ENCODE data around the gene MB. TPM values are rescaled to one million over a fixed set of nuclear protein-coding genes. Genes with fewer than 3 reads are reported as not detected.

The MB gene
- total and polyA plus RNA-seq, 2 donors (not counting 1 experiment from before 2014, with no cell fraction given), result not detected

DNA sequence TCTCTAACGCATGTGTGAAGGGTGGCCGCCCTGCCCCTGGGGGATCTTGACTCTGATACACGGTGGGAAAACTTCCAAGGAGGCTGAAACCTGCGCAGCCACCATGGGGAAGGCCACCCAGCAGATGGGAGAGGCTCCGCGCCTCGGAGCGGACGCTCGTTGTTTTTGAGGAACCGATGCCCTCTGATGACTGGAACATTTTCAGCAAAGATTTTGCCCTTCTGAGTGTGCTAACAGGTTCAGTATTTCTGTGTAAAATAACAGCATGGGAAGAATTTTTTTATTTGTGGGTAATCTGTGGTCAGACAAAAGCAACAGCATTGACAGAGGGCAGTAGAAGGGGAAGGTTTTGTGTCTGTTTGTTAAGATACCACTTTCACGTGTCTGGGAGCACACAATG lies 16.7 kb downstream of the MB start:
- no peak for ATAC-seq (ENCODE audit: low read depth)
- intact Hi-C loops (cut with micrococcal nuclease), result no loop called here
- Histone ChIP-seq H3K4me1 (ENCODE audit: control insufficient read depth in 2 of 2, insufficient read depth in 2 of 2, low read length in 2 of 2) (no peaks in the 10 kb centered on the region), H3K9ac (ENCODE audit: low read length) (no peak overlapping the region), H3K79me2 (ENCODE audit: control insufficient read depth, insufficient read depth, low read length) (no peaks in the 10 kb centered on the region), H3K27me3 (replicated peaks in 1 of 4; ENCODE audit: control extremely low read depth in 1 of 4, control insufficient read depth in 3 of 4, insufficient read depth in 4 of 4, low read length in 3 of 4) (no peaks in the 10 kb centered on the region), H2AFZ (ENCODE audit: insufficient read depth, low read depth, low read length, poor library complexity, severe bottlenecking) (no peak overlapping the region), H3K36me3 (replicated peaks in 1 of 2; ENCODE audit: control extremely low read depth in 1 of 2, control insufficient read depth in 1 of 2, extremely low read depth in 1 of 2, insufficient read depth in 2 of 2, low read length in 1 of 2) (no peaks in the 10 kb centered on the region), H3K4me3 (ENCODE audit: control extremely low read depth in 1 of 5, extremely low read depth in 1 of 5, insufficient read depth in 1 of 5, low read depth in 2 of 5, low read length in 4 of 5) (no peak overlapping the region), H3K9me3 (ENCODE audit: control extremely low read depth in 1 of 3, control insufficient read depth in 2 of 3, insufficient read depth in 1 of 3, low read length in 2 of 3) (peaks cover 0 to 3% (median 0%) of the 10 kb centered on the region in 3 donors), H4K20me1 (ENCODE audit: control insufficient read depth, insufficient read depth, low read length, poor library complexity, severe bottlenecking) (no peaks in the 10 kb centered on the region), H3K27ac (ENCODE audit: low read length in 2 of 2) (no peak overlapping the region), H3K4me2 (replicated peaks; ENCODE audit: low read depth, low read length, poor library complexity, severe bottlenecking) (no peak overlapping the region)
- Mint-ChIP-seq H3K4me1 (no peaks in the 10 kb centered on the region), H3K27me3 (peaks cover 19% of the 10 kb centered on the region), H3K27ac (no peak overlapping the region), H3K4me3 (no peak overlapping the region), H3K9me3 (ENCODE audit: insufficient read depth) (no peaks in the 10 kb centered on the region)
- no peak for TF ChIP-seq EZH2 (IDR thresholded peaks at IDR 0.05; ENCODE audit: borderline replicate concordance, insufficient read depth, low read depth, low read length, poor library complexity, severe bottlenecking)
- TF ChIP-seq, protein P1, sequence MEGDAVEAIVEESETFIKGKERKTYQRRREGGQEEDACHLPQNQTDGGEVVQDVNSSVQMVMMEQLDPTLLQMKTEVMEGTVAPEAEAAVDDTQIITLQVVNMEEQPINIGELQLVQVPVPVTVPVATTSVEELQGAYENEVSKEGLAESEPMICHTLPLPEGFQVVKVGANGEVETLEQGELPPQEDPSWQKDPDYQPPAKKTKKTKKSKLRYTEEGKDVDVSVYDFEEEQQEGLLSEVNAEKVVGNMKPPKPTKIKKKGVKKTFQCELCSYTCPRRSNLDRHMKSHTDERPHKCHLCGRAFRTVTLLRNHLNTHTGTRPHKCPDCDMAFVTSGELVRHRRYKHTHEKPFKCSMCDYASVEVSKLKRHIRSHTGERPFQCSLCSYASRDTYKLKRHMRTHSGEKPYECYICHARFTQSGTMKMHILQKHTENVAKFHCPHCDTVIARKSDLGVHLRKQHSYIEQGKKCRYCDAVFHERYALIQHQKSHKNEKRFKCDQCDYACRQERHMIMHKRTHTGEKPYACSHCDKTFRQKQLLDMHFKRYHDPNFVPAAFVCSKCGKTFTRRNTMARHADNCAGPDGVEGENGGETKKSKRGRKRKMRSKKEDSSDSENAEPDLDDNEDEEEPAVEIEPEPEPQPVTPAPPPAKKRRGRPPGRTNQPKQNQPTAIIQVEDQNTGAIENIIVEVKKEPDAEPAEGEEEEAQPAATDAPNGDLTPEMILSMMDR (IDR thresholded peaks at IDR 0.05), result no peak
- CTCF ChIA-PET, result no interaction called here
- WGBS (ENCODE audit: insufficient coverage), result 60% methylated on average over 11 of the region's 12 CpGs
- DNase-seq, result no peak
- POLR2A ChIA-PET, result no interaction called here

DNA sequence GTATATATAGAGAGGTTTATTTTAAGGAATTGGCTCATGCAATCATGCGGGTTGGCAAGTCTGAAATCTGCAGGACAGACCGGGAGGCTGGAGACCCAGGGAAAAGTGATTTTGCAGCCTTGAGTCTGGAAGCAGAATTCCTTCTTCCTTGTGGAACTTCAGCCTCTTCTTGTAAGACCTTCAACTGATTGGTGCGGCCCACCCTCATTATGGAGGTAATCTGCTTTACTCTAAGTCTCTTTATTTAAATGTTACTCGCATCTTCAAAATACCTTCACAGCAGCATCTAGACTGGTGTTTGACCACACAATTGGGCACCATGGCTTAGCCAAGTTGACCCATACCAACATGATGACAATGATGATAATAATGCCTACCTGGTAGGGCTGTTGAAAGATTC lies 17.8 kb downstream of the MB start:
- Histone ChIP-seq H2AFZ (ENCODE audit: insufficient read depth, low read depth, low read length, poor library complexity, severe bottlenecking) (no peak overlapping the region), H3K27ac (ENCODE audit: low read length in 2 of 2) (no peak overlapping the region), H3K9ac (ENCODE audit: low read length) (no peak overlapping the region), H3K4me1 (ENCODE audit: control insufficient read depth in 2 of 2, insufficient read depth in 2 of 2, low read length in 2 of 2) (no peaks in the 10 kb centered on the region), H4K20me1 (ENCODE audit: control insufficient read depth, insufficient read depth, low read length, poor library complexity, severe bottlenecking) (no peaks in the 10 kb centered on the region), H3K4me2 (replicated peaks; ENCODE audit: low read depth, low read length, poor library complexity, severe bottlenecking) (no peak overlapping the region), H3K9me3 (ENCODE audit: control extremely low read depth in 1 of 3, control insufficient read depth in 2 of 3, insufficient read depth in 1 of 3, low read length in 2 of 3) (peaks cover 0 to 3% (median 0%) of the 10 kb centered on the region in 3 donors), H3K79me2 (ENCODE audit: control insufficient read depth, insufficient read depth, low read length) (no peaks in the 10 kb centered on the region), H3K4me3 (ENCODE audit: control extremely low read depth in 1 of 5, extremely low read depth in 1 of 5, insufficient read depth in 1 of 5, low read depth in 2 of 5, low read length in 4 of 5) (no peak overlapping the region), H3K36me3 (replicated peaks in 1 of 2; ENCODE audit: control extremely low read depth in 1 of 2, control insufficient read depth in 1 of 2, extremely low read depth in 1 of 2, insufficient read depth in 2 of 2, low read length in 1 of 2) (no peaks in the 10 kb centered on the region), H3K27me3 (replicated peaks in 1 of 4; ENCODE audit: control extremely low read depth in 1 of 4, control insufficient read depth in 3 of 4, insufficient read depth in 4 of 4, low read length in 3 of 4) (no peaks in the 10 kb centered on the region)
- no peak for ATAC-seq (ENCODE audit: low read depth)
- ChIA-PET CTCF (no interaction called here), POLR2A (no interaction called here)
- Mint-ChIP-seq H3K4me1 (no peaks in the 10 kb centered on the region), H3K27me3 (peaks cover 17% of the 10 kb centered on the region), H3K4me3 (no peak overlapping the region), H3K27ac (no peak overlapping the region), H3K9me3 (ENCODE audit: insufficient read depth) (no peaks in the 10 kb centered on the region)
- DNase-seq, result no peak
- WGBS (ENCODE audit: insufficient coverage), result 100% methylated on average over 2 of the region's 4 CpGs
- intact Hi-C loops (cut with micrococcal nuclease), result no loop called here
- TF ChIP-seq, protein P1 (IDR thresholded peaks at IDR 0.05), result no peak
- no peak for TF ChIP-seq EZH2 (IDR thresholded peaks at IDR 0.05; ENCODE audit: borderline replicate concordance, insufficient read depth, low read depth, low read length, poor library complexity, severe bottlenecking)
